HG03575 (cell line): ENCODE measurements around the gene CBARP.

Experiments
- ATAC-seq: cut with Tn5 transposase; IDR thresholded peaks from one replicate; pipeline ENCODE4 v1.9.1; 2021; ENCODE audit not compliant: unreplicated experiment, insufficient number of reproducible peaks, low FRiP score; ENCODE audit errors: extremely low read depth

The CBARP gene

DNA sequence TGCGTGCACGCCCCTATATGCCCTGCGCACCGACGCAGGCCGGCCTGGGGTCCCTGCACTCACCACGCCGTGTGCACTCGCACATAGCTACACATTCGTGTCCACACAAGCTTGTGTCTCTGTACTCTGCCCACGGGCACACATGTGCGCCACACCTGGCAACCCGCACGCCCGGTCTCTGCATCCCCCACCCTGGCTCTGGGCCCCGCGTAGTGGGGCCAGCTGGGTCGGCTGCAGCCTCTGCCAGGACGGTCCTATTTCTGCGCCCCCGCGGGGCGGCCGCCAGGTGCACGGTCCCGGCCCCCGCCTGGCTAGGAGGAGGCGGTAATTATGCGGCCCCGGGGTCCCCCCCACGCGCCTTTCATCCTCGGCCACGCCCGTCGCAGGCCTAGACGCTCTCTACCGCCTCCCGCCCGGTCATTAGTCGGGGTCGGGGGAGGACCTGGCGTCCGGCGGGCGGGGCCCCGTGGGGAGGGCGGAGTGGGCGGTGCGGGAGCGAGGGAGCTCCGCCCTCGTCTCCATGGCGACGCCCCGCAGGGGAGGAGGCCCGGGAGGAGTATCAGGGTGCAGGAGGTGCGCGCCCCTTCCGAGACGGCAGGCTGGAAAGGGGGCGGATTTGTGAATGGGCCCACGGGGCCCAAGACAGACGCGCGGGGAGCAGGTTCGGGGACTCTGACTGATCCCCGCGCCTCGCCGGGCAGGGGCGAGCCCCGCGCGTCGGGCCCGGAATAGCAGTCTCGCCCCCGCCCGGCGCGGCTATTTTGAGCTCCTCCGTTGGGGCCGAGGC lies 28.5 kb upstream of the CBARP start:
- ATAC-seq = no peak

DNA sequence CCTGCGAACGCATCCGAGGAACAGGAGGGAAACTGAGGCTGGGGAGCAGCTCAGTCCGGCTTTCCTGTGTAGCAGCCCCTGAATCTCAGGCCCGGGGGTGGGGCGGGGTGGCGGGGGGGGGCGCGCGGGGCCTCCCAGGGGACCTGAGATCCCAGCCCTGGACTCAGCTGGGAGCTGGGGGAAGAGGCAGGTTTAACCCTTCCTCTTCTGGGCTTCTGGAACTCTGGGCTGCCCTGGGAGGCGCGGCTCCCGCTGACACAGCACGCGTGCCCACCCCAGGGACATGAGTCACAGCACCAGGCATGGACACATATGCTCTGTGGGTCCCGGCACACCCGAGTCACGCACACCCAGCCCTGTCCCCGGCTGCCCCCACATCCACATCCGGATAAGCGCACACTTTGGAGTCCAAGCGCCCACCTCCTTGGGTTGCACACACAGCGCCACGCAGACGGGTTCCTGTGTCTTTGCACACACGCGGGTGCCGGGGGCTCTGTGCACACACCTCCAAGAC lies 27.9 kb upstream of the CBARP start:
- no peak for ATAC-seq

DNA sequence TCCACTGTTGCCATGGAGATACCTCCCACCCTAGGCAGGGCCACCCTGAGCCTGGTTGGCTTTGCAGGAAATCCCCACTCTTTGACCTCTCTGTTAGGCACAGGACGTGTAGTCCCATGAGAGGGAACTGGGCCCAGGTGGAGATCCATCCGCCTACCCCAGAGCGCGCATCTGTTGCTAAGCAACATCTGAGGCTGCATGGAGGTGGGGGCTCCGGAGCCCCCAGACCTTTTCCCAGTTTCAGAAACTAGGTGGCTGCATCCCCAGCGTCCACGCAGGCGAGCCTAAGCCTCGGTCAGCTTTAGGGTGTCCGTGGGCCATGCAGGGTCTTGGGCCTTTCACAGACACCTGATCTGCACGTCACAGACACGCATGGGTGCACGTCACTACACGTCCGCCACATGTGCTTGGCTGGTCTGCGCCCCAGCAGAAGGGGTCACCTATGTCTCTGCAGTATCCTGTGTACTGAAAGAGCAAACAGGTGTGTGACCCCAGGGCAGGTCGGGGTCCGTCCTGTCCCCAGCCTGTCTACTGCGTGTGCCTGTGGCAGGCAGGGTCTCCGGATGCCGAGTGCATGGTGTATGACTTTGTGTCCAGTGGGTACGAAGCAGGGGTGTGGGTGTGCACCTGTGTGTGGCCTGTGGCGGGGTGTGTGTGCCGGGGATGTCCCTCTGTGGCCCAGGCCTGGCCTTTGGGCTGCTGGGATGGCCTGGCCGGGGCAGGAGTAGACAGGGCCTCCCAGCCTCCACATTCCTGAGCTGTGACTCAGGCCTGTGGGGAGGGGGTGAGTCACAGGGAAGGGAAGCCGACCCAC lies 27.2 kb upstream of the CBARP start:
- no peak for ATAC-seq

DNA sequence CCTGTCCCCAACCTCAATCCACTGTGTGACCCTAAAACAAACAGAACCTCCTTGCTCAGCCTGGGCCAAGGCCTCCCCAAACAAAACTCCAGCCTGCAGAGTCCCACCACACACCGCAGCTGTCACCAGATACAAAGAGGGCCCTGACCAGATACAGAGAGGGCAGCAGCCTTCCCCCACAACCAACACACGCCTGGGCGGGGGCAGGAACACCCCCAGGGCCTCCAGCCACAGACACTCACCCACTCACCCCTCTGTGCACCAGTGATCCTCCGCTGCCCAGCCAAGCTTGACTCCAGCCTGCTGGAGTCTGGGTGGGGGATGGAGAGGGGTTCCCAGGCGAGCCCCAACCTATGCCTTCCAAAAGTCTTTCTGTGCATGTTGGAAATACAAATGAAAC lies 25.4 kb upstream of the CBARP start:
- ATAC-seq = no peak

DNA sequence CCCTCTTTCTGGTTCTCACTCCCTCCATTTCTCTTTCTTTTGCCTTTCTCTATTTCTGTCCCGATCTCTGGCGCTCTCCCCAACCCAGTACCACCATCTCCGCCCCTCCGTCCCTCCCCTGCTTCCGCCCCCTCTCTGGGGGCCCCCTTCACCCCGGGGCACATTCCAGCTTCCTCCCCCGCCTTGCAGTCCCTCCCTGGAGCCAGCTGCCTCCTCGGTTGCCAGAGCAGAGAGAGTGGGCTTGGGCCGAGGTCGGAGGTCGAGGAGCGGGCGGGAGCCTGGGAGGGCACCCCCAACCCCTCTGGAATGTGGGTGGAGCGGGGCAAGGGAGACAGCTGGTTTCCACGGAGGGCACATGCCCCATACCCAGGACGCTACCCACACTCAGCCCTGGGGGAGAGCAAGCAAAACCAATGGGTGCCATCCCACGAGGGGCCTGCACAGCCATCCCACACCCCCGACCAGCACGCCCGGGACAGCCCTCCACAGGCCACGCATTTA lies 24.9 kb upstream of the CBARP start:
- ATAC-seq = no peak

DNA sequence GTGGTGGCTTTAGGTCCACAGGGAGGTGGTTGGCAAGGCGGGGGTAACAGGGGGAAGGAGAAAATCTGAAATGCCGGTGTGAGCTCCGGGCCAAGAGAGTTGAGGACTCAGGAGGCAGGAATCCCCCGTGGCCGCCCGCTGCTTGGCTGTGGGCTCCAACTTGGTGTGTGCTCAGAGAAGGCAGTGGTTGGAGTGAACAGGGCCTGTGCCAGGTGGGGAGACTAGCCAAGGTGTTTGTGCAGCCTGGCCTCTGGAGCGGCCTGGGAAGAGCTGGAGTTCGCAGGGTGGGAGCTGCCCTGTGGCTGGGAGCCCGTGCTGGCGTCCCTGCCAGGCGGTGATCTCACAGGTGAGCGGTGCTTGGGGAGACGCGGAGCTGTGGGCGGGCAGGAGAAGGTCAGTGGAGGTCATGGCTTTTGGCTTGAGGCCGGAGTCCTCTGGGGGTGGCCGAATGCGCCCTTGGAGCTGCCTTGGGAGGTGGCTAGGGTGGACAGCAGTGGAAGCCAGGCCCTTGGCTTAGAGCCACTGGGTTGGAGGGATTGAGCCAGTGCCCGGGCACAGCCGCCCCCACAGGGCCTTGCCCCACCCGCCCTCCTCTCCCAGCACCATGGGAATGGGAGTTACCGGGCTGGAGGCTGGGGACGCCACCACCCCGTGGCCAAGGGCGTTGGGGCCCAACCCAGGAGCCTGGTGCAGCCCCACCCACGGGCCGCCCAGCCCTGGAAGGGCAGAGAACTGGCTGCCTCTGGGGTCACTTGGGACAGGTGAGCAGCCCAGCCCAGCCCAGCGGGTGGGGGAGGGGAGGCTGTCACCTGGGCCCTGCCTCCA lies 24.2 kb upstream of the CBARP start:
- no peak for ATAC-seq

DNA sequence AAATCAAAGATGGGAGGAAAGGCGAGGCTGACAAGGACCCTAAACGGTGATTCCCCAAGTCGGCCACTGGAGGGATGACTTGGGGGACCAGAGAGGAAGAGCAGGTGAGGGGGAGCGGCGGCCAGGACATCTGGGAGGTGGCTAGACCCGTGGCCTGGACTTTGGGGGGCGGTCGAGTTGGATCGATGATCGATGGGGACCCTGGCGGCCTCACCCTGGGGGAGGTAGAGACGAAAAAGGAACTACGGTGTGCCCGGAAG lies 23.7 kb upstream of the CBARP start:
- ATAC-seq = no peak

DNA sequence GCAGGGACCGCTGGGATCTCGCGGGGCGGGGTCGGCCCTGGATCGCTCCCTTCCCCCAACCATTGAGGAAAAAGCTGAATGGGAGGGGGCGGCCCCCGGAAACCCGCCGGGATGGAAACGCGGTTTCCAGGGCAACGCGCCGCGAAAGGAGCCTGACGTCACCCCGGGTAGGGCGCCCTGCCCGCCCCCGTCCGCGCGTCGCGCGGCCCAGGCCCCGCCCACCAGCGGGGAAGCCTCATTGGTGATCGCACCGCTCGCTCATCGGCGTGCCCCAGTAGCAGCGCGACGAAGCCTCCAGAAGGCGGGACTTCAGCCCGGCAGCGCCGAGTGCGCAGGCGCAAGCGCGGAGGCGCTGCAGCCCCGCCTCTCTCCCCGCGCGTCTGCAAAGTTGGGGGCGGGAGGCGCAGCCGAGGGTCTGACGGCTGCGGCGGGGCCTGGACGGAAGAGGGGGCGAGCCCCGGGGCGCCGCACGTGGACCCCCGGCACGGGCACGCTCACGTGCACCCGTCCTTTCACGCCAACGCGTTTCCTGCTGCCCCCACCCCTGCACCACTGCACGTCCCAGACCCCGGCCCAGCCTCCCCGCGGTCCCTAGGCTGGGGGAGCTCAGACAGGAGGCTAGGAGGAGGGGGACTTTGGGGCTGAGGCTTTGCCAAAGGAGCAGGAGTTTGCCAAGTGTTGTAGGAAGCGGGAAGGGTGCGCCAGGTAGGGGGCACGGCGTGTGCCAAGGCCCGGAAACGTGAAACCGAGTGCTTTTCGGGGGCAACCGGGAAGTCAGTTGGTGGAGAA lies 23.1 kb upstream of the CBARP start:
- no peak for ATAC-seq

DNA sequence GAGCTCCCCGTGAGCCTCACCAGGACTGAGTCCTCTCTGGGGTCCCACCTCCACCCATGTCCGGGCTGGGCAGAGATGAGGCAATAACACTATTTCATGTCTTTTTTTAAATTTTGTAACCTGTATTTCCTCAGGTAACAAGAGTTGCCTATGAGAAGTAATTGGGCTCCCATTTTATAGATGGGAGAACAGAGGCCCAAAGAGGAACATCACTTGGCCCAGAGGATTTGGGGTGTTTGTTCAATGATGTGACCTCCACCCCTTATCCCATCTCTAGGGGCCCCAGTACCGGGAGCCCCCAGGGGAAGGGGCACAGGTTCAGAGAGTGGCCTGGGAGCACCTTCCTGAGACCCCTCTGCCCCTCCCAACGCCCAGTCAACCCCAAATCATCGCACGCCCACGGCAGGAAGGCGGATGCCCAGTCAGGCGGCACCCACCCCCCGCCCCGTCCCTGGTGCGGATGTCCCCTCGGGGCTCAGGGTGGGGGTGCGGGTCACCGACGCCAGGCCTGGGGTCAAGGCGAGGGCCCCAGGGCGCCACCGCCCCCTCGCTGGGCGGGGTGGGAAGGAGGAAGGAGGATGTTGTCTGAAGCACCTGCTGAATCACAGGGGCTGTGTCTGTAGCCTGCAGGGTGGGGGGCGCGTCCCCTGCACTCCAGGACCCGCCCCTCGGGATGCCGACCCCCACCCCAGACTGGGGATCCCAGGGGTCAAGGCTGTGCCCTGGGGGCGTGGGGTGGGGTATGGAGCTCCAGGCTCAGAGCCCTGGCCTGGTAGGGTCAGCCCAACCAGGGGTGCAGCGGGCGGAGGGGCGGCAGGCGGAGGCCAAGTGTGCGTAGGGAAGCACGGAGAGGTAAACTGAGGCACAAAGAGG lies 22.3 kb upstream of the CBARP start:
- ATAC-seq = no peak

DNA sequence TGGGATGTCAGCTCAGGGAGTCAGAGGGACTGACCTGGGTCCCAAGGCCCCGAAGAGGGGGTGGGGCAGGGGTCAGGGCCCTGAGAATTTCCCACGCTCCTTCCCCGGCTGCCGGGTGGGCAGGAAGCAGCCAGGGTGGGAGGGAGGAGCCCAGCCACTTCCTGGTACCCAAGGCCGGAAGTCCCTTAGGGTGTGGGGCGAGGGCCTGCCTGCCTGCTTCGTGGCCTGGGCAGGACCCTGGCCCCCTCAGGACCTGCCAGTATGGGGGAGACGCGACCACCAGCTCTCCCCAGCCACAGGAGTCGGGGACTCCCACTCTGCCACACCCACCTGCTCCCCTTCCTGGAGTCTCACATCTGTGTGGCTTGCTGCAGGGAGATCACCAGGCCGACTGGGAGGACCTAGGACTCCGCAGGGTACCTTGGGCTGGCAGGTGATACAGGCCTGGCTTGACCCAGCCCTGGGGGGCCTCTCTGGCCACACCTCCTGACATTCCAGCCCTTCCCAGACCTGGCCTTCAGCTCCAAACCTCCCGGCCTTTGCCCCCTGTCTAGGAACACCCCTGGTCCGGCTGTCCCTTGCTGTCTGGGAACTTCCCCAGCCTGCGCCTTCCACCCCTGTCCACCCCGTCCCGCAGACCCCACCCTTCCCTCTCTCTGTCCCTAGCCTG lies 21.5 kb upstream of the CBARP start:
- ATAC-seq = no peak

DNA sequence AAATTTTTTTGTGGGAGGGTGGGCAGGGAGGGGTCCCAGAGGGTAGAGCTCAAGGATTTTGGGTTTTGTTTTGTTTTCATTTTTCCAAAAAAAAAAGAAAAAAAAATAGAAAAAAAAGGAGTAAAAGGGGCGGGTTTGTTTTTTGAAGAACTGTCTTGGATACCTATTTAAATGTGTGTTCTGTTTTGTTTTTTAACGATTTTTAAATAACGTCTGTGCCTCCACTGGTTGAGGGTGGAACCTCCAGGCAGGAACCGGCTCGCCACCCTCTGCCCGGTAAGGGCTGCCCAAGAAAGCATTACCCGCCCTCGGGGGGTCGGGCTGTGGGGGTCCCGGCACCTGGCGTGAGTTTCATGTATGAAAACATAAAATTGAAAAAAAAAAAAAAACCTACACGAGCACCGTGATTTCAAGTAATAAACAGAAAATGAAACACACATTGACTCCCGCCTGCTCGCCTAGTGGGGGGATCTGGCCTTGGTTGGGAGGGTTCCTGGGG lies 21.0 kb upstream of the CBARP start:
- no peak for ATAC-seq

DNA sequence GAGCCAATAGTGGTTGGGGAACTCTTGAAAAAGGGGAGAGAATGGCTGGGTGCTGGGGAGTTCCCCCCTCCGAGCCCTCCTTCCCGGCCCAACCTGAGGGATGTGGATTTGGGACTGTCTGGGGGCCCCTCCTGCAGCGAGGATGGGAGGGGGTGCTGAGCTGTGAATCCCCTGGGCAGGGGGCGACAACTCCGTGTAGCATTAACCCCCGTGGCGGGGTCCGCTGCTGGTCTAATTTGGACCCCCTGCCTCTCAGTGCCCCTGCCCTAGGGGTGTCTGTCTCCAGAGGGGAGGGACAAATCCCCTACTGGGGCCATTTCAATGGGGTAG lies 20.3 kb upstream of the CBARP start:
- ATAC-seq = no peak

DNA sequence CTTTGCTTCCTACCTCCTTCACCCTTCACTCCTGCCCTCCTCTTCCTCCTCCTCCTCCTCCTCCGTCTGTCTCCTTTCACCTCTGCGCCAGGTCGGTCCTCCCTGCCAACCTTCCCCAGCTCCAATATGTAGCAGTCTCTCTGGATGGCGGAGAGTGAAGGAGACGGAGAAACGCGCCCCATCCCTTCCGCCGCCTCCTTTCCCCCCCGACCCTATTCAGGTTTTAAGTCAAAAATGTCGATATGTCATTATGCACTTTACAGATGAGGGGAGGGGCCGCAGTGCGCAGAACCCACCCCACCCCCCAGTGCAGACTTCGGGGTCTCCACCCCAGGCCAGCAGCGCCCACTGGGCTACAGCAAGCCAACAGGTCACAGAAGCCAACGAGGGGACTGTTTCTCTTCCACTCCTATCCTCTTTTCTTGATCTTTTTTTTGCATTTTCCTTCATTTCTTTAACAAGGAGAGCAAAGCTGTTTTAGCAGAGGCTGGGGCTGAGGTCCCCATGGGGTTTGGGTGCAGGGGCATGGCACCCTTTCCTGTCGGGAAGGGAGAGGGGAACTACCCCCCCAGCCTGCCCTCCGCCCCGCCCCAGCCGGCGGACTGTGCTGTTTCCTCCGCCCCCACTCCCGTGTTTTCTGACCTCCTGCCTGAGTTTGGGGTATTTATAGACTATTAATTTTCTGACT lies 19.8 kb upstream of the CBARP start:
- no peak for ATAC-seq

DNA sequence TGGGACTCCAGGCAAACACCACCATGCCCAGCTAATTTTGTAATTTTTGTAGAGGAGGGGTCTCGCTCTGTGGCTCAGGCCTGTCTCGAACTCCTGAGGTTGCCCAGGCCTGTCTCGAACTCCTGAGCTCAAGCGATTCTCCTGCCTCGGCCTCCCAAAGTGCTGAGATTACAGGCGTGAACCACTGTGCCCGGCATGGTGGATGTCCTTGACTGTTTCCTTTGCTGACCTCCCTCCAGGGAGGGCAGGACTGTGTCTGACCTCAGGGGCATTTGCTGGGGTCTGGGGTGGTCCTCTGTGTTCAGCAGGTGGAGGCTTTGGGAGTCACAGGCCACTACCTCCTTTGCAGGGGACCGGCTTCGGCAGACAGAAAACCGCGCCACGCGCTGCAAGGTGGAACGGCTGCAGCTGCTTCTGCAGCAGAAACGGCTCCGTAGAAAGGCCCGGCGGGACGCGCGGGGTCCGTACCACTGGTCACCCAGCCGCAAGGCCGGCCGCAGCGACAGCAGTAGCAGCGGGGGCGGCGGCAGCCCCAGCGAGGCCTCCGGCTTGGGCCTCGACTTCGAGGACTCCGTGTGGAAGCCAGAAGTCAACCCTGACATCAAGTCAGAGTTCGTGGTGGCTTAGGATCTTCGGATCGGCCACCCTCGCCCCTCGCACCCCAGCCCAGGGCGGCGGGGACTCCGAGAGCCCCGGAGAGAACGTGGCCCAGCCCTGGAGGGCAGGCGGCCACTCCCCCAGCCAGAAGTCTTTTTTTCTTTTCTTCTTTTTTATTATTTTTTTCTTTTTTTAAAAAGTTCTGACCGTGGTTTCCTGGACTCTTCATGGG lies 19.1 kb upstream of the CBARP start:
- ATAC-seq = no peak

DNA sequence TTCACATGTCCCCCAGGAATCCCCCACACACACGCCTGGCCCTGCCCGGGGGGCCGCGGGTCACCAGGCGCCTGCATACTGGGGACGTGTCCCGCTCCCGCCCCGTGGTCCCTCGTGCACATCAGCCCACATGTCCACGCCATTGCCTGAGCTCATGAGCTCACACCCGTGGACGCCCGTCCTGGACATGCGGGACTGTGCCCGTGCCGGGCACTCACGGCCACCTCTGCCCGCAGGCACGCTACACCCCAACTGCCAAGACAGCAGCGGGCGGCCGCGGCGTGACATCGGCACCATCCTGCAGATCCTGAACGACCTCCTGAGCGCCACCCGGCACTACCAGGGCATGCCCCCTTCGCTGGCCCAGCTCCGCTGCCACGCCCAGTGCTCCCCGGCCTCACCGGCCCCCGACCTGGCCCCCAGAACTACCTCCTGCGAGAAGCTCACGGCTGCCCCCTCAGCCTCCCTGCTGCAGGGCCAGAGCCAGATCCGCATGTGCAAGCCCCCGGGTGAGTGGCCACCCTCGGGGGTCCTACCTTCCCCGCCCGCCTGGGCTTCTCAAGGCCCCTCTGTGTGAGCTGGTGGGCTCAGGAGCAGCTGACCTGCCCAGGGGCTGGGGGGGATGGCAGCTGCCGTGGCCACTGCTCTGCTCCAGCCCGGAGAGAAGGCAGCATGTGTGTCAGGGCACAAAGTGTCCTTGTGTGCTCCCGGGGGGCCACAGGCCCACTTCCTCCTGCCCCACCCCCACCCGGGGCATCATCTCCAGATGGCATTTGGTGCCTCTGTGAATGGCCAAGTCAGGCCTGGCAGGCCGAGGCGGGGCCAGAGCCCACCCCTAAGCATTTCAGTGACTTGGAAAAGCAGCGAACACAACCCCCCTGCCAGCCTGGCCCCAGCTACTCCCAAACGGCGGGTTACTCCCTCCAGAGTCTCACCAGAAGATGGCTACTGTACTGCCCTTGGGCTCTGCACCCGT lies 17.7 kb upstream of the CBARP start:
- ATAC-seq = no peak
